Adrenal gland (tissue), 12 donors: ENCODE measurements around the gene ATP6V1G1. TPM values are rescaled to one million over a fixed set of nuclear protein-coding genes. Genes with fewer than 3 reads are reported as not detected.

Experiments
- DNase-seq, 7 donors: peaks; one replicate each; pipeline ENCODE4 v3.0.0-alpha.2; 2019 to 2020
- H3K27ac ChIP-seq, 5 donors: fragments of 200-600 bp; sonication (generic) in 4 of 5; 1 replicate in 3 of 5; 2 replicates in 2 of 5; pipeline versions ENCODE4 v1.5.1 to v1.8.0; 2016 to 2020; ENCODE audit warnings: mild to moderate bottlenecking in 1 of 5
- H3K27me3 ChIP-seq: fragments of 200-600 bp; 2 replicates; pipeline ENCODE4 v1.8.0; 2021
- H3K36me3 ChIP-seq, 2 donors: fragments of 200-600 bp; replicated peaks in 1 of 2; 1 replicate in 1 of 2; 2 replicates in 1 of 2; pipeline versions ENCODE4 v1.5.1 to v1.8.0; 2018 to 2022
- H3K4me1 ChIP-seq, 2 donors: fragments of 200-600 bp; replicated peaks in 1 of 2; 1 replicate in 1 of 2; 2 replicates in 1 of 2; pipeline versions ENCODE4 v1.5.1 to v1.8.0; 2018 to 2021
- H3K4me3 ChIP-seq, 4 donors: fragments of 200-600 bp; sonication (generic) in 3 of 4; one replicate each; pipeline ENCODE4 v1.5.1; 2016 to 2018
- H3K9me3 ChIP-seq, 3 donors: fragments of 200-600 bp; sonication (generic) in 1 of 3; replicated peaks in 1 of 3; 1 replicate in 2 of 3; 2 replicates in 1 of 3; pipeline versions ENCODE4 v1.5.1 to v1.8.0; 2016 to 2021
- CTCF ChIP-seq, 6 experiments: fragments of 450-650 bp in 4 of 6; fragments of 200-600 bp in 2 of 6; sonication (generic) in 1 of 6; IDR thresholded peaks; 1 replicate in 5 of 6; 2 replicates in 1 of 6; pipeline versions ENCODE4 v1.5.1 to v1.8.0; 2016 to 2021; ENCODE audit warnings: antibody characterized with exemption in 6 of 6, mild to moderate bottlenecking in 2 of 6, moderate library complexity in 1 of 6
- POLR2A ChIP-seq, 2 donors: fragments of 450-650 bp; IDR thresholded peaks; one replicate each; pipeline ENCODE4 v1.6.1; 2017; ENCODE audit warnings: antibody characterized with exemption in 2 of 2, mild to moderate bottlenecking in 2 of 2, moderate library complexity in 1 of 2
- WGBS, 4 donors: extraction: QIAGEN DNeasy Blood & Tissue Kit in 2 of 4; methylation state at CpG; one replicate each; pipeline versions ENCODE4 v1.1.5 to v1.1.7; 2013 to 2017; 5-methylcytosine and 5-hydroxymethylcytosine counted together
- intact Hi-C, 2 donors: fragments of 100-400 bp; cut with DNase I; formaldehyde crosslinking; loops; one replicate each; pipeline versions ENCODE4 v1.14.1 to v1.15.0; 2022 to 2023
- polyA plus RNA-seq, 3 donors: library from polyadenylated mRNA; stranded (reverse); fragments of 200-250 nt in 2 of 3; fragments of 350-450 nt in 1 of 3; fragmentation: Illumina TruSeq in 1 of 3; extraction: RNeasy Lipid Tissue Mini Kit (QIAGEN cat#74804) in 1 of 3; gene quantifications; one replicate each; pipeline ENCODE4 v1.2.3, GENCODE V29; 2013 to 2014
- total RNA-seq, 9 donors: library from RNA; depleted of rRNA in 4 of 9; stranded (reverse); fragments of >200 nt in 4 of 9; fragments of 120-200 nt in 1 of 9; fragmentation: NEBNext Ultra II Directional in 1 of 9; extraction: Animal tissue kit (Norgen Biotek cat#: 25700) in 1 of 9; gene quantifications; one replicate each; pipeline versions ENCODE4 v1.1.0 to v1.2.4, GENCODE V29; 2013 to 2023
- donor health status: healthy with polysubstance abuse.
- donor health status: Bipolar disorder and iron deficiency.
- donor health status: DM: yes; HTN: yes; CAD: no.
- donor health status: DM: no; HTN: no; CAD: no.
- donor health status: DM: no; HTN: no; CAD: no.
- donor health status: DM: yes; HTN: yes; CAD: no.

ATP6V1G1 gene
- total and polyA plus RNA-seq, 12 donors: 109 to 375 (median 182) TPM

- Histone ChIP-seq H3K4me1 (no peaks in the 10 kb centered on the region), H3K9me3 (no peaks in the 10 kb centered on the region), H3K4me3 (no peak overlapping the region), H3K36me3 (no peaks in the 10 kb centered on the region), H3K27me3 (no peaks in the 10 kb centered on the region), H3K27ac (no peak overlapping the region)
- intact Hi-C loops: no loop called here
- no peak for DNase-seq
- WGBS, 4 donors: 75 to 80% (median 77%) methylated on average over 5 of the region's 5 CpGs
- TF ChIP-seq CTCF (IDR thresholded peaks at IDR 0.05) (no peak), POLR2A (IDR thresholded peaks at IDR 0.05) (no peak)
Measured at GRCh38 chr9:114545055-114545454, 42.5 kb upstream of the ATP6V1G1 start.

- Histone ChIP-seq H3K4me1 (peaks cover 0 to 3% of the 10 kb centered on the region in 2 donors), H3K27ac (no peak overlapping the region), H3K27me3 (no peaks in the 10 kb centered on the region), H3K9me3 (no peaks in the 10 kb centered on the region), H3K4me3 (no peak overlapping the region), H3K36me3 (no peaks in the 10 kb centered on the region)
- no peak for TF ChIP-seq CTCF (IDR thresholded peaks at IDR 0.05)
- TF ChIP-seq POLR2A (IDR thresholded peaks at IDR 0.05): no peak
- no peak for DNase-seq
- intact Hi-C loops: no loop called here
Measured at GRCh38 chr9:114546851-114547250, 40.7 kb upstream of the ATP6V1G1 start.

- no peak overlapping the region for H3K27ac ChIP-seq
- peaks cover 6 to 14% of the 10 kb centered on the region in 2 donors for H3K4me1 ChIP-seq
- no peak for DNase-seq
- no peaks in the 10 kb centered on the region for H3K9me3 ChIP-seq
- no peak for TF ChIP-seq POLR2A (IDR thresholded peaks at IDR 0.05)
- TF ChIP-seq CTCF (IDR thresholded peaks at IDR 0.05): no peak
- no peaks in the 10 kb centered on the region for H3K36me3 ChIP-seq
- no peak overlapping the region for H3K4me3 ChIP-seq
- H3K27me3 ChIP-seq: no peaks in the 10 kb centered on the region
- 69 to 86% (median 79%) methylated on average over 7 to 9 of the region's 9 CpGs for WGBS, 4 donors
- intact Hi-C loops: no loop called here
Measured at GRCh38 chr9:114549697-114550330, 37.8 kb upstream of the ATP6V1G1 start.

- Histone ChIP-seq H3K27ac (peak overlapping the region; percentile 55 to 84 (median 70)), H3K4me3 (no peak overlapping the region), H3K9me3 (no peaks in the 10 kb centered on the region), H3K4me1 (peaks cover 6 to 14% of the 10 kb centered on the region in 2 donors), H3K36me3 (no peaks in the 10 kb centered on the region), H3K27me3 (no peaks in the 10 kb centered on the region)
- intact Hi-C loops: no loop called here
- WGBS, 4 donors: 36 to 44% (median 42%) methylated on average over 6 of the region's 6 CpGs
- no peak for TF ChIP-seq CTCF (IDR thresholded peaks at IDR 0.05)
- TF ChIP-seq POLR2A (IDR thresholded peaks at IDR 0.05): peak in 1 of 2 donors; percentile 45
- peak; percentile 86 to 98 (median 96) for DNase-seq
Measured at GRCh38 chr9:114551750-114552685, 35.6 kb upstream of the ATP6V1G1 start.
